Astrocyte (in vitro differentiated cells and primary cell): ENCODE measurements around the gene CCDC158. TPM values are rescaled to one million over a fixed set of nuclear protein-coding genes. Genes with fewer than 3 reads are reported as not detected.

ENCODE experiments used
- DNase-seq: peaks from one replicate; pipeline ENCODE4 v3.0.0-alpha.2; 2010; ENCODE audit warnings: low read depth
- FAIRE-seq: peaks from 2 replicates; lab custom pipeline; 2011; peaks lifted over from hg19 to GRCh38; lab: Jason Lieb, UNC
- H2AFZ ChIP-seq: 2 replicates; pipeline ENCODE4 v1.6.0; 2012; ENCODE audit warnings: low read depth, low read length, inconsistent platforms
- H3K27ac ChIP-seq: 2 replicates; pipeline ENCODE4 v1.5.1; 2011; ENCODE audit warnings: low read depth, low read length, inconsistent platforms
- H3K27me3 ChIP-seq: 2 replicates; pipeline ENCODE4 v1.6.0; 2011; ENCODE audit warnings: low read length, inconsistent platforms; ENCODE audit not compliant: insufficient read depth
- H3K36me3 ChIP-seq: 2 replicates; pipeline ENCODE4 v1.5.1; 2011; ENCODE audit warnings: low read length, inconsistent platforms; ENCODE audit not compliant: insufficient read depth
- H3K4me1 ChIP-seq: 2 replicates; pipeline ENCODE4 v1.5.1; 2011; ENCODE audit warnings: low read length, inconsistent platforms; ENCODE audit not compliant: insufficient read depth
- H3K4me2 ChIP-seq: 2 replicates; pipeline ENCODE4 v1.6.0; 2012; ENCODE audit warnings: low read length, inconsistent platforms
- H3K4me3 ChIP-seq: 2 replicates; pipeline ENCODE4 v1.5.1; 2011; ENCODE audit warnings: low read depth, mild to moderate bottlenecking, low read length, inconsistent platforms; ENCODE audit not compliant: insufficient read depth
- H3K79me2 ChIP-seq: 2 replicates; pipeline ENCODE4 v1.6.0; 2012; ENCODE audit warnings: mild to moderate bottlenecking, low read length, inconsistent platforms; ENCODE audit not compliant: insufficient read depth
- H3K9ac ChIP-seq: 2 replicates; pipeline ENCODE4 v1.6.0; 2012; ENCODE audit warnings: mild to moderate bottlenecking, low read length, inconsistent platforms
- H3K9me3 ChIP-seq: 2 replicates; pipeline ENCODE4 v1.5.1; 2012; ENCODE audit warnings: low read depth, mild to moderate bottlenecking, low read length, inconsistent platforms; ENCODE audit not compliant: insufficient read depth
- H4K20me1 ChIP-seq: 2 replicates; pipeline ENCODE4 v1.6.0; 2012; ENCODE audit warnings: low read length, inconsistent platforms; ENCODE audit not compliant: insufficient read depth
- H3K27ac Mint-ChIP-seq: one replicate; pipeline ENCODE4 v1.8.0; 2021; ENCODE audit warnings: mild to moderate bottlenecking, mixed read lengths; ENCODE audit not compliant: unreplicated experiment
- H3K27me3 Mint-ChIP-seq: one replicate; pipeline ENCODE4 v1.8.0; 2021; ENCODE audit warnings: low read depth, mixed read lengths; ENCODE audit not compliant: unreplicated experiment
- H3K36me3 Mint-ChIP-seq: one replicate; pipeline ENCODE4 v1.8.0; 2021; ENCODE audit warnings: low read depth, mixed read lengths; ENCODE audit not compliant: unreplicated experiment
- H3K4me1 Mint-ChIP-seq: one replicate; pipeline ENCODE4 v1.8.0; 2021; ENCODE audit warnings: low read depth, mixed read lengths; ENCODE audit not compliant: unreplicated experiment
- H3K4me3 Mint-ChIP-seq: one replicate; pipeline ENCODE4 v1.8.0; 2021; ENCODE audit warnings: mild to moderate bottlenecking, moderate library complexity, mixed read lengths; ENCODE audit not compliant: unreplicated experiment
- H3K9me3 Mint-ChIP-seq: one replicate; pipeline ENCODE4 v1.8.0; 2021; ENCODE audit warnings: mild to moderate bottlenecking, mixed read lengths; ENCODE audit not compliant: unreplicated experiment
- EZH2 ChIP-seq: IDR thresholded peaks from 2 replicates; pipeline ENCODE4 v1.6.1; 2012; ENCODE audit warnings: mild to moderate bottlenecking, low read length, inconsistent platforms; ENCODE audit not compliant: insufficient read depth
- total RNA-seq: library from RNA; stranded (reverse); gene quantifications from 2 replicates; pipeline ENCODE4 v1.2.1, GENCODE V29; 2021
- TF ChIP-seq, protein P1 (sequence below): IDR thresholded peaks from 2 replicates; pipeline ENCODE4 v1.5.1; 2011; ENCODE audit warnings: low read depth, mild to moderate bottlenecking, inconsistent platforms, low read length, moderate library complexity; ENCODE audit not compliant: insufficient read depth

The CCDC158 gene
- total RNA-seq, 1 donor from 2014 or later, result not detected

DNA sequence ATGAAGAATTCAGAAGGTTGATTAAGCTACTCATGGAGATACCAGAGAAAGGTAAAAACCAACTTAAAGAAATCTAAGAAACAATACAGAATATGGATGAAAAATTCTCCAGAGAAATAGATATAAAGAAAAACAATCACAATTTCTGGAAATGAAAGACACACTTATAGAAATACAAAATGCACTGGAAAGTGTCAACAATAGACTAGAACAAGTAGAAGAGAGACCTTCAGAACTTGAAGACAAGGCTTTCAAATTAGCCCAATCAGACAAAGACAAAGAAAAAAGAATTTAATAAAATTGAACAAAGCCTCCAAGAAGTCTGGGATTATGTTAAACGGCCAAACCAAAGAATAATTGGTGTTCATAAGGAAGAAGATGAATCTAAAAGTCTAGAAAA is 104.8 kb downstream of the CCDC158 start:
- no peaks in the 10 kb centered on the region for H3K36me3 Mint-ChIP-seq
- no peaks in the 10 kb centered on the region for H3K79me2 ChIP-seq
- peaks cover 3% of the 10 kb centered on the region for H3K9me3 ChIP-seq
- no peaks in the 10 kb centered on the region for H3K27me3 Mint-ChIP-seq
- no peak overlapping the region for H3K4me3 ChIP-seq
- DNase-seq (no peak), FAIRE-seq (no peak)
- no peaks in the 10 kb centered on the region for H3K4me1 ChIP-seq
- H3K27ac ChIP-seq, result no peak overlapping the region
- H2AFZ ChIP-seq, result no peak overlapping the region
- no peak overlapping the region for H3K4me2 ChIP-seq
- H4K20me1 ChIP-seq, result no peaks in the 10 kb centered on the region
- no peak overlapping the region for H3K4me3 Mint-ChIP-seq
- H3K36me3 ChIP-seq, result no peaks in the 10 kb centered on the region
- H3K27ac Mint-ChIP-seq, result no peak overlapping the region
- peaks cover 30% of the 10 kb centered on the region for H3K9me3 Mint-ChIP-seq
- H3K4me1 Mint-ChIP-seq, result no peaks in the 10 kb centered on the region
- no peak for TF ChIP-seq EZH2
- TF ChIP-seq, protein P1, sequence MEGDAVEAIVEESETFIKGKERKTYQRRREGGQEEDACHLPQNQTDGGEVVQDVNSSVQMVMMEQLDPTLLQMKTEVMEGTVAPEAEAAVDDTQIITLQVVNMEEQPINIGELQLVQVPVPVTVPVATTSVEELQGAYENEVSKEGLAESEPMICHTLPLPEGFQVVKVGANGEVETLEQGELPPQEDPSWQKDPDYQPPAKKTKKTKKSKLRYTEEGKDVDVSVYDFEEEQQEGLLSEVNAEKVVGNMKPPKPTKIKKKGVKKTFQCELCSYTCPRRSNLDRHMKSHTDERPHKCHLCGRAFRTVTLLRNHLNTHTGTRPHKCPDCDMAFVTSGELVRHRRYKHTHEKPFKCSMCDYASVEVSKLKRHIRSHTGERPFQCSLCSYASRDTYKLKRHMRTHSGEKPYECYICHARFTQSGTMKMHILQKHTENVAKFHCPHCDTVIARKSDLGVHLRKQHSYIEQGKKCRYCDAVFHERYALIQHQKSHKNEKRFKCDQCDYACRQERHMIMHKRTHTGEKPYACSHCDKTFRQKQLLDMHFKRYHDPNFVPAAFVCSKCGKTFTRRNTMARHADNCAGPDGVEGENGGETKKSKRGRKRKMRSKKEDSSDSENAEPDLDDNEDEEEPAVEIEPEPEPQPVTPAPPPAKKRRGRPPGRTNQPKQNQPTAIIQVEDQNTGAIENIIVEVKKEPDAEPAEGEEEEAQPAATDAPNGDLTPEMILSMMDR, result no peak
- no peaks in the 10 kb centered on the region for H3K27me3 ChIP-seq
- no peak overlapping the region for H3K9ac ChIP-seq

DNA sequence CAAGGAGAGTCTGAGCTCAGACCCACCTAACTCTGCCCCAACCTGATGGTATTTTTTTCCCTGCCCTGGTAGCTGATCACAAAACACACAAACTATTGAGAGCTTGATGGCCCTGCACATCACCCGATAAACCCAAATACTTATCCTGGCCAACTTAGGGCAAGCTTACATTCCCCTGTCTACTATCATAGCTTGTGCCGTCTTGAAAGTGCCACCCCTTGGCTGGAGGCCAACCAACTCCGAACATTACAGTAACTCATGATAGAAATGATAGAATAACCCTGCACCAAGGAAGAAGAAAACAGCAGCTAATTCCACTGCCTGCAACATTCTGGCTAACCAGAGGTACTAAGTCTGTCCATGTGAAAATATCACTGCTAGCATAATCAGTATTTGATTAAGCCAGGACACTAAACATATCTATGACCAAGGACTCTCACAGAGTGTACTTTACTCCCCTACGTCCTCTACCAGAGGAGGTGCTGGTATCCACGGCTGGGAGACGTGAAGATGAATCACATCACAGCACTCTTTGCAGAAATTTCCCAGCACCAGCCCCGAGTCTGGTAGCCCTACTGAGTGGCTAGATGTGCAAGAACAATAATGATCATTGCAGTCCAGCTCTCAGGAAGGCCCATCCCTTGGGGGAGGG is 105.5 kb downstream of the CCDC158 start:
- H3K4me3 Mint-ChIP-seq, result no peak overlapping the region
- Histone ChIP-seq H3K27ac (no peak overlapping the region), H3K4me2 (no peak overlapping the region), H4K20me1 (no peaks in the 10 kb centered on the region), H3K79me2 (no peaks in the 10 kb centered on the region), H3K4me1 (no peaks in the 10 kb centered on the region), H3K9me3 (peaks cover 3% of the 10 kb centered on the region), H3K4me3 (no peak overlapping the region), H3K27me3 (no peaks in the 10 kb centered on the region), H3K9ac (no peak overlapping the region), H3K36me3 (no peaks in the 10 kb centered on the region), H2AFZ (no peak overlapping the region)
- H3K9me3 Mint-ChIP-seq, result peaks cover 24% of the 10 kb centered on the region
- TF ChIP-seq, protein P1, result no peak
- TF ChIP-seq EZH2, result no peak
- FAIRE-seq, result no peak
- no peak overlapping the region for H3K27ac Mint-ChIP-seq
- no peaks in the 10 kb centered on the region for H3K4me1 Mint-ChIP-seq
- DNase-seq, result no peak
- H3K27me3 Mint-ChIP-seq, result no peaks in the 10 kb centered on the region
- no peaks in the 10 kb centered on the region for H3K36me3 Mint-ChIP-seq

DNA sequence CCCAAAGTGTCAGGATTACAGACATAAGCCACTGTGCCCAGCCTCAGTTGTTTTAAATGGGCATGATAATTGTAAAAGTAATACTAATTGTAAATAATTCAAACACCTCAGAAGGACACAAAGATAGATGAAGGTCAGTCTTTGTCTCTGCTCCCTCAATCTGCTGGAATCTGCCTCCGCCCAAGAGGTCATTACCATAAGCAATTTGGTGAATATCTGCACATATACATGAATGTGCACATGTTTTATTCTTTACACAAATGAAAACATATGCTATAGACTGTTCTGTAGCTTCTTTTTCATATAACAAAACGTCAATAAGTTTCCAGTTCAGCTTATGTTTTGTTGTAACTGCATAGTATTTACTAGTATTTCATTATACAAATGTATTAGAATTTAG is 107.4 kb downstream of the CCDC158 start:
- DNase-seq (no peak), FAIRE-seq (no peak)
- H3K36me3 ChIP-seq, result no peaks in the 10 kb centered on the region
- no peaks in the 10 kb centered on the region for H4K20me1 ChIP-seq
- H2AFZ ChIP-seq, result no peak overlapping the region
- TF ChIP-seq EZH2, result no peak
- TF ChIP-seq, protein P1, result no peak
- no peak overlapping the region for H3K27ac ChIP-seq
- H3K4me2 ChIP-seq, result no peak overlapping the region
- Mint-ChIP-seq H3K27me3 (no peaks in the 10 kb centered on the region), H3K9me3 (peaks cover 17% of the 10 kb centered on the region), H3K36me3 (peaks cover 13% of the 10 kb centered on the region), H3K27ac (no peak overlapping the region), H3K4me3 (no peak overlapping the region), H3K4me1 (peaks cover 4% of the 10 kb centered on the region)
- H3K27me3 ChIP-seq, result no peaks in the 10 kb centered on the region
- H3K9me3 ChIP-seq, result peaks cover 3% of the 10 kb centered on the region
- no peak overlapping the region for H3K4me3 ChIP-seq
- H3K9ac ChIP-seq, result no peak overlapping the region
- no peaks in the 10 kb centered on the region for H3K4me1 ChIP-seq
- H3K79me2 ChIP-seq, result no peaks in the 10 kb centered on the region
